NT2/D1 (cell line): ENCODE results near the gene CWC15.
"Not testable (repeated sequence)": the region's sequence is repeated elsewhere in the genome, so short reads cannot be mapped to it uniquely, and the experiment has no call there.

Experiments
- DNase-seq: peaks from one replicate; pipeline ENCODE4 v3.0.0-alpha.2; 2011; ENCODE audit warnings: low read depth, low spot score
- H3K27me3 ChIP-seq: 2 replicates; pipeline ENCODE4 v1.6.0; 2011; ENCODE audit warnings: mild to moderate bottlenecking; ENCODE audit not compliant: insufficient read length, insufficient read depth
- H3K36me3 ChIP-seq: 2 replicates; pipeline ENCODE4 v1.6.1; 2011; ENCODE audit warnings: mild to moderate bottlenecking, low read length, mixed read lengths; ENCODE audit not compliant: insufficient read depth, insufficient read length
- H3K4me1 ChIP-seq: 2 replicates; pipeline ENCODE4 v1.5.1; 2011; ENCODE audit not compliant: insufficient read depth, insufficient read length
- H3K4me3 ChIP-seq: 2 replicates; pipeline ENCODE4 v1.5.1; 2011; ENCODE audit warnings: low read depth; ENCODE audit not compliant: insufficient read length
- H3K9ac ChIP-seq: 2 replicates; pipeline ENCODE4 v1.6.0; 2011; ENCODE audit warnings: low read depth; ENCODE audit not compliant: insufficient read length
- H3K9me3 ChIP-seq: 2 replicates; pipeline ENCODE4 v1.5.1; 2011; ENCODE audit warnings: mild to moderate bottlenecking, low read length; ENCODE audit not compliant: insufficient read depth
- SUZ12 ChIP-seq: IDR thresholded peaks from 2 replicates; pipeline ENCODE4 v1.6.1; 2011; ENCODE audit not compliant: insufficient read length, insufficient read depth; ENCODE audit errors: extremely low read depth
- YY1 ChIP-seq: IDR thresholded peaks from 2 replicates; pipeline ENCODE4 v1.6.1; 2011; ENCODE audit not compliant: insufficient read length, insufficient read depth
- ZNF274 ChIP-seq: IDR thresholded peaks from 2 replicates; pipeline ENCODE4 v1.6.1; 2011; ENCODE audit warnings: mild to moderate bottlenecking, low read depth, low read length

Gene CWC15

GRCh38 chr11:94925422-94926270 lies 47.7 kb downstream of the CWC15 start:
- no peak for DNase-seq
- Histone ChIP-seq H3K36me3 (no peaks in the 10 kb centered on the region), H3K9me3 (no peaks in the 10 kb centered on the region), H3K9ac (no peak overlapping the region), H3K4me1 (peaks cover 2% of the 10 kb centered on the region), H3K27me3 (no peaks in the 10 kb centered on the region), H3K4me3 (no peak overlapping the region)
- TF ChIP-seq YY1 (no peak), ZNF274 (no peak), SUZ12 (no peak)

- Histone ChIP-seq H3K4me1 (peaks cover 2% of the 10 kb centered on the region), H3K9ac (no peak overlapping the region), H3K36me3 (no peaks in the 10 kb centered on the region), H3K9me3 (no peaks in the 10 kb centered on the region), H3K27me3 (no peaks in the 10 kb centered on the region), H3K4me3 (no peak overlapping the region)
- DNase-seq, result no peak
- no peak for TF ChIP-seq SUZ12
- no peak for TF ChIP-seq ZNF274
- no peak for TF ChIP-seq YY1
These were observed 48.7 kb downstream of the CWC15 start for GRCh38 chr11:94924612-94925011.

DNA sequence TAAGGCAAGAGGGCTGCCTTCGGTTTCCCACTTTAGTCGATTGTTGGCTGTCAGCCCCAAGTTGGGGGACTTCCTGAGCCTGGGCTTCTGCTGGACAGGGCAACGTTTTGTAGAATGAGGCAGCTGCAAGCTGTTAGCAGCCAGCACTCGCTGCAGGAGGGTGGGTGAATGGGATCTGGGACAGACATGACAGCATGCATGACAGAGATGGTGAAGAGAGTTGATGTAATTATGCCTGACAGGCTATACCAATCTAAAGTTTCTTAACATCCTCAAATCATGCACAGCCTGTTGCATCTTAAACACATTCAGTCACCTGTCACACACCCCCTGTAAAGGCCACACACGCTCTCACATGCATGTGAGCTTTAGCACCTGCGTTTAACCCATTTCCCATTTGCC lies 49.2 kb downstream of the CWC15 start:
- H3K4me1 ChIP-seq, result peaks cover 2% of the 10 kb centered on the region
- DNase-seq, result no peak
- H3K27me3 ChIP-seq, result no peaks in the 10 kb centered on the region
- H3K36me3 ChIP-seq, result no peaks in the 10 kb centered on the region
- H3K4me3 ChIP-seq, result no peak overlapping the region
- TF ChIP-seq ZNF274 (no peak), SUZ12 (no peak), YY1 (no peak)
- H3K9me3 ChIP-seq, result no peaks in the 10 kb centered on the region
- H3K9ac ChIP-seq, result no peak overlapping the region

DNA sequence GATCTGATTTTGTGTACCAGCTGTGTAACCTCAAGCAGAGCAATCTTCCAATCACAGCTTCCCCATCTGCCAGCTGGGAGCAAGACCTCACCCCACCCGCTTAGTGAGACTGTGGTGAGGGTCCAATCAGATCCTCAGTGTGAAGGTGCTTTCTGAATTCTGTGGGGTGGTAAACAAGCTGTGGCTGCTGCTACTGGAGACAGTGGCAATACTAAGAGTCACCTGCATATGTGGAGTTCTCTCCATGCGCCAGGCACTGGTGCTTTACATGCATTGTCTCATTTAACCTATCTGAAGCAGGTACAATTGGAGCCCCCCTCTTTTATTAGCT lies 50.4 kb downstream of the CWC15 start:
- no peaks in the 10 kb centered on the region for H3K27me3 ChIP-seq
- no peak overlapping the region for H3K4me3 ChIP-seq
- no peak overlapping the region for H3K9ac ChIP-seq
- TF ChIP-seq YY1, result no peak
- TF ChIP-seq ZNF274, result no peak
- no peak for TF ChIP-seq SUZ12
- H3K9me3 ChIP-seq, result no peaks in the 10 kb centered on the region
- no peaks in the 10 kb centered on the region for H3K36me3 ChIP-seq
- H3K4me1 ChIP-seq, result peaks cover 2% of the 10 kb centered on the region
- no peak for DNase-seq

DNA sequence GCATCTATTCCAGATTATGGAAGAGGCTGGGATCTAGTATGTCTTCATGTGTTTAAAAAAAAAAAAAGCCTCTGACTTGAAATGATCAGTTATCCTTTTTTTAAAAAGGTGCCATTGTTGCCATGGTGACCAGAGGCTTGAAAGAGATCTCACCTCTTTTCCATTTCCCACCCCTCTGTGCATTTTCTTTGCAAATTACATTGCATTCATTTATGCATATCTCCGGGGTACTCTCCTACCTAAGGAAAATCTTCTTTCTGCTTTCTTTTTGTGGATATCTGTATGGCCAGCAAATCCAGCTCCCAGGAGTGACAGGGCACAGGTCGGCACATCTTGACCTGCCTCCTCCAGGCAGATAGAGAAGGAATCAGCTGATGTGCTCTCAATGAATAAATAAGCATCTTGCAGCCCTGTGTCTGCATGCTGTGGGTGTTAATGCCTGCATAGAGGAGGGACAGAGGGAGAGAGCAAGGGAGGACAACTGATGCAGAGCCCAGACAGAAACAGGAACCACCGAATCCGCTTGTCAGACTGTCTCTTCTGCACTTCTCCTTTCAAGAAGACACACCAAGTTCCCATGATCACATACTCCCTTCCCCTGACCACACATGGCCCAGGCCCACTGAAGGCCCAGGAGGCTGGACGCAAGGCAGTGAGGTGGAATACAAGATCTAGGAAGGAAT lies 50.9 kb downstream of the CWC15 start:
- TF ChIP-seq SUZ12, result no peak
- Histone ChIP-seq H3K4me1 (peaks cover 2% of the 10 kb centered on the region), H3K4me3 (no peak overlapping the region), H3K9ac (no peak overlapping the region), H3K27me3 (no peaks in the 10 kb centered on the region), H3K36me3 (no peaks in the 10 kb centered on the region), H3K9me3 (no peaks in the 10 kb centered on the region)
- no peak for DNase-seq

- Histone ChIP-seq H3K4me3 (no peak overlapping the region), H3K36me3 (no peaks in the 10 kb centered on the region), H3K4me1 (no peaks in the 10 kb centered on the region), H3K27me3 (no peaks in the 10 kb centered on the region), H3K9me3 (no peaks in the 10 kb centered on the region), H3K9ac (no peak overlapping the region)
- no peak for TF ChIP-seq ZNF274
- DNase-seq, result no peak
These were observed 53.0 kb downstream of the CWC15 start for GRCh38 chr11:94920311-94920710.

- H3K9ac ChIP-seq, H3K27me3 ChIP-seq, H3K9me3 ChIP-seq, DNase-seq, H3K36me3 ChIP-seq, H3K4me3 ChIP-seq, H3K4me1 ChIP-seq: not testable (repeated sequence)
These were observed 59.5 kb downstream of the CWC15 start for GRCh38 chr11:94913718-94914394.
